OCI-LY7 (cell line): ENCODE data around the gene HSF2. TPM values are rescaled to one million over a fixed set of nuclear protein-coding genes. Genes with fewer than 3 reads are reported as not detected.

Source experiments
- BruUV-seq: library from RNA; stranded (reverse); fragments of 400-500 nt; replicated peaks from 2 replicates; lab custom pipeline; 2021; lab: Mats Ljungman, UMichigan
- CTCF ChIA-PET: fragments of 300-600 bp; sonication (Branson Sonifier 250); formaldehyde crosslinking; loops from one replicate; lab custom pipeline; 2022; ENCODE audit warnings: antibody characterized with exemption; ENCODE audit not compliant: unreplicated experiment; lab: Charles Lee
- POLR2A ChIA-PET: fragments of 300-600 bp; sonication (Branson Sonifier 250); formaldehyde crosslinking; loops from one replicate; lab custom pipeline; 2022; ENCODE audit warnings: antibody characterized with exemption; lab: Charles Lee
- DNase-seq: peaks from one replicate; pipeline ENCODE4 v3.0.0-alpha.2; 2015; ENCODE audit warnings: low spot score
- H2AFZ ChIP-seq: fragments of 200-600 bp; sonication (generic), shearing (Covaris generic); 2 replicates; pipeline ENCODE4 v1.6.1; 2014; ENCODE audit warnings: mild to moderate bottlenecking, antibody characterized with exemption, low read length, moderate library complexity
- H3K27ac ChIP-seq: fragments of 200-600 bp; sonication (generic); 2 replicates; pipeline ENCODE4 v1.5.1; 2014; ENCODE audit warnings: mixed run types, low read depth, mild to moderate bottlenecking, moderate library complexity, low read length, inconsistent platforms; ENCODE audit not compliant: poor library complexity, severe bottlenecking
- H3K36me3 ChIP-seq: fragments of 200-600 bp; sonication (generic); 2 replicates; pipeline ENCODE4 v1.6.1; 2014; ENCODE audit warnings: mild to moderate bottlenecking, antibody characterized with exemption, low read length, moderate library complexity, mixed read lengths; ENCODE audit not compliant: insufficient read depth
- H3K4me1 ChIP-seq: fragments of 200-600 bp; sonication (generic); 2 replicates; pipeline ENCODE4 v1.5.1; 2014; ENCODE audit warnings: mild to moderate bottlenecking, low read length; ENCODE audit not compliant: insufficient read depth, poor library complexity, severe bottlenecking
- H3K4me2 ChIP-seq: fragments of 200-600 bp; sonication (generic); 2 replicates; pipeline ENCODE4 v1.6.1; 2014; ENCODE audit warnings: mild to moderate bottlenecking, low read length
- H3K4me3 ChIP-seq: fragments of 200-600 bp; sonication (generic); 2 replicates; pipeline ENCODE4 v1.5.1; 2014; ENCODE audit warnings: mild to moderate bottlenecking, low read depth, low read length; ENCODE audit not compliant: poor library complexity, severe bottlenecking
- H3K79me2 ChIP-seq: fragments of 200-600 bp; sonication (generic); 2 replicates; pipeline ENCODE4 v1.6.1; 2016; ENCODE audit warnings: low read depth, mild to moderate bottlenecking, low read length, moderate library complexity, mixed read lengths; ENCODE audit not compliant: insufficient read depth
- H3K9me2 ChIP-seq: fragments of 200-600 bp; sonication (generic); 2 replicates; pipeline ENCODE4 v1.6.1; 2016; ENCODE audit warnings: mild to moderate bottlenecking, low read length, mixed read lengths; ENCODE audit not compliant: insufficient read depth
- H3K9me3 ChIP-seq: fragments of 200-600 bp; sonication (generic); 2 replicates; pipeline ENCODE4 v1.6.1; 2014; ENCODE audit warnings: mild to moderate bottlenecking, mixed run types, low read length, mixed read lengths
- H4K20me1 ChIP-seq: fragments of 200-600 bp; sonication (generic); 2 replicates; pipeline ENCODE4 v1.6.1; 2014; ENCODE audit warnings: mild to moderate bottlenecking, antibody characterized with exemption, low read length, moderate library complexity, mixed read lengths; ENCODE audit not compliant: insufficient read depth
- EZH2phosphoT487 ChIP-seq: fragments of 200-600 bp; sonication (generic); IDR thresholded peaks from 2 replicates; pipeline ENCODE4 v1.6.1; 2018; ENCODE audit warnings: low read depth, borderline replicate concordance, mild to moderate bottlenecking, mixed run types, antibody characterized with exemption, low read length, moderate library complexity, mixed read lengths
- intact Hi-C: fragments of 100-400 bp; cut with micrococcal nuclease; formaldehyde crosslinking; loops from one replicate; pipeline ENCODE4 v1.10.0; 2022; ENCODE audit not compliant: unreplicated experiment
- total RNA-seq, 2 experiments: library from RNA; depleted of rRNA in 1 of 2; stranded (reverse); fragments of >200 nt in 1 of 2; shearing (Covaris generic) in 1 of 2; gene quantifications; 2 replicates each; pipeline ENCODE4 v1.2.3, GENCODE V29; 2014 to 2022
- TF ChIP-seq, protein P1 (sequence below): fragments of 200-600 bp; sonication (generic); conservative IDR thresholded peaks from 2 replicates; pipeline ENCODE4 v1.5.1; 2014; ENCODE audit warnings: mild to moderate bottlenecking, antibody characterized with exemption, low read length, moderate library complexity, mixed read lengths

The HSF2 gene
- total RNA-seq, 2 experiments from 2014 or later, result 12.1 to 29.6 TPM

DNA sequence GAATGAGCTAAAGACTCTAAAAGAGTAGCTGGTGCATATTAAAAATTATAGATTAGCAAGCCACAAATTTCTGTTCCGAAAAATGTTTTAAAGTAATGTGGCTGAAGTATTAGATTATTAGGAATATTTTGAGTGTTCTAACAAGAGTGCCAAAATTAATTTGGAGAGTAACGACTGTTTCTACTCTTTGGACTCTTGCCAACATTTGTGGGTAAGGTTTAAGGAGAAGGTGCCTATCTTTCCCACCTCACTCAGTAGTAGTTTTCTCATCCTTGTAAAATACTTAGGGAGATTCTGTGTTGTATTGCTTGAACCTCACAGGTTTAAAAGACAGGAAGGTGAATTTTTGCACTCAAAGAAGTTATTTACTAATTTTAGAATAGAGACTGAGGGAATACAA, 5.0 kb downstream of the HSF2 start:
- no peak overlapping the region for H3K4me3 ChIP-seq
- CTCF ChIA-PET, result no interaction called here
- no TSS peak for BruUV-seq
- H3K9me2 ChIP-seq, result no peaks in the 10 kb centered on the region
- no peak overlapping the region for H3K27ac ChIP-seq
- H2AFZ ChIP-seq, result no peak overlapping the region
- H3K4me2 ChIP-seq, result no peak overlapping the region
- peaks cover 15% of the 10 kb centered on the region for H3K4me1 ChIP-seq
- no peaks in the 10 kb centered on the region; the same call in 1 of the 2 replicates for H3K9me3 ChIP-seq
- POLR2A ChIA-PET, result interaction anchor here (1.1 to 2.4 kb wide), 2 partner anchors 8 to 13 kb away, joined by 5 to 7 read pairs; no protein-coding TSS in a partner anchor
- H3K36me3 ChIP-seq, result peaks cover 40% of the 10 kb centered on the region
- TF ChIP-seq, protein P1, sequence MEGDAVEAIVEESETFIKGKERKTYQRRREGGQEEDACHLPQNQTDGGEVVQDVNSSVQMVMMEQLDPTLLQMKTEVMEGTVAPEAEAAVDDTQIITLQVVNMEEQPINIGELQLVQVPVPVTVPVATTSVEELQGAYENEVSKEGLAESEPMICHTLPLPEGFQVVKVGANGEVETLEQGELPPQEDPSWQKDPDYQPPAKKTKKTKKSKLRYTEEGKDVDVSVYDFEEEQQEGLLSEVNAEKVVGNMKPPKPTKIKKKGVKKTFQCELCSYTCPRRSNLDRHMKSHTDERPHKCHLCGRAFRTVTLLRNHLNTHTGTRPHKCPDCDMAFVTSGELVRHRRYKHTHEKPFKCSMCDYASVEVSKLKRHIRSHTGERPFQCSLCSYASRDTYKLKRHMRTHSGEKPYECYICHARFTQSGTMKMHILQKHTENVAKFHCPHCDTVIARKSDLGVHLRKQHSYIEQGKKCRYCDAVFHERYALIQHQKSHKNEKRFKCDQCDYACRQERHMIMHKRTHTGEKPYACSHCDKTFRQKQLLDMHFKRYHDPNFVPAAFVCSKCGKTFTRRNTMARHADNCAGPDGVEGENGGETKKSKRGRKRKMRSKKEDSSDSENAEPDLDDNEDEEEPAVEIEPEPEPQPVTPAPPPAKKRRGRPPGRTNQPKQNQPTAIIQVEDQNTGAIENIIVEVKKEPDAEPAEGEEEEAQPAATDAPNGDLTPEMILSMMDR, result no peak
- no peak for TF ChIP-seq EZH2phosphoT487
- intact Hi-C loops, result no loop called here
- H3K79me2 ChIP-seq, result peaks cover 95% of the 10 kb centered on the region
- H4K20me1 ChIP-seq, result peaks cover 30% of the 10 kb centered on the region
- no peak for DNase-seq

DNA sequence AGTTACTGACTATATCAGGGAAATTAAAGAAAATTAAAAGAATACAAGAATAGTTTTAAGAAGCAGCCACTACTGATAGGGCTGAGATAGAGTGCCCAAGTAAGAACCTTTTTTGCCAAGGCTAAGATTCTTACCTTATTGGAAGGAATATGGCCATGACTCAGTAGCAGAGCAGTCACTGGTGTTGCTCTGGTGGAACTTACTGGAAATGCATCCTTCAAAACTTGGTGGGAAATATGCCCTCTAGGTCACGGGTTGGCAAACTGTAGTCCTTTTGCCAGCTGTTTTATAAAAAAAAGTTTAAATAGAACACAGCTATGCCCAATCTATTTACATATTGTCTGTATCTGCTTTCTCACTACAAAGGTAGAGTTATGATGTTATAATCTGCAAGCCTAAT, 6.0 kb downstream of the HSF2 start:
- BruUV-seq, result no TSS peak
- ChIA-PET POLR2A (interaction anchor here (1.5 to 2.4 kb wide), 3 partner anchors 9 to 26 kb away, joined by 4 to 5 read pairs (median 4); no protein-coding TSS in a partner anchor), CTCF (interaction anchor here (0.6 kb wide), 1 partner anchor 652 kb away, joined by 3 read pairs; no protein-coding TSS in a partner anchor)
- TF ChIP-seq, protein P1, result no peak
- no peak for TF ChIP-seq EZH2phosphoT487
- no peak overlapping the region for H2AFZ ChIP-seq
- no peak overlapping the region for H3K4me3 ChIP-seq
- H3K79me2 ChIP-seq, result peaks cover 100% of the 10 kb centered on the region
- no peak overlapping the region for H3K4me2 ChIP-seq
- intact Hi-C loops, result no loop called here
- H3K9me3 ChIP-seq, result no peaks in the 10 kb centered on the region; the same call in 1 of the 2 replicates
- no peak for DNase-seq
- peaks cover 14% of the 10 kb centered on the region for H3K4me1 ChIP-seq
- no peak overlapping the region for H3K27ac ChIP-seq
- peaks cover 31% of the 10 kb centered on the region for H4K20me1 ChIP-seq
- H3K36me3 ChIP-seq, result peaks cover 40% of the 10 kb centered on the region
- H3K9me2 ChIP-seq, result no peaks in the 10 kb centered on the region

DNA sequence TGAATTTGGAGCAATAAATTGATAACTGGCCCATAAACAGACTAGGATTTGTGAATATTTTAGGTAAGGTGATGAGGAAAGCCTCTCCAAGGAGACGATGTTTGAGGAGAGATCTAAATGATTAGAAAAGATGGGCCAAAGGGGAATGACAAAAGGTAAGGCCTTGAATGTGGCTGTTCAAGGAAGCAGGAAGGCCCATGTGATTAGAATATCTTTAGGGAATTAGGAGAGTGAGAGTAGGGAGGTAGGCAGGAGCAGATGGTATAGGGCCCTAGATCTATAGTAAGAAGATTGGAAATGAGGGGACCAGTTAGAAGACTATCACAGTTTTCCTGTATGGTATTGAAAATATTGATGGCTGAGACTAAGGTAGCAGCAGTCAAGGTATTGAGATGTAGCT, 6.7 kb downstream of the HSF2 start:
- Histone ChIP-seq H3K4me3 (no peak overlapping the region), H3K4me1 (peaks cover 7% of the 10 kb centered on the region), H2AFZ (no peak overlapping the region), H3K9me2 (no peaks in the 10 kb centered on the region), H3K27ac (no peak overlapping the region), H3K36me3 (peaks cover 40% of the 10 kb centered on the region), H3K4me2 (no peak overlapping the region), H3K79me2 (peaks cover 100% of the 10 kb centered on the region), H3K9me3 (no peaks in the 10 kb centered on the region; the same call in 1 of the 2 replicates), H4K20me1 (peaks cover 23% of the 10 kb centered on the region)
- intact Hi-C loops, result no loop called here
- ChIA-PET CTCF (no interaction called here), POLR2A (interaction anchor here (1.2 to 2.4 kb wide), 4 partner anchors 10 to 25 kb away, joined by 4 to 5 read pairs (median 4); no protein-coding TSS in a partner anchor)
- TF ChIP-seq, protein P1, result no peak
- no peak for TF ChIP-seq EZH2phosphoT487
- BruUV-seq, result no TSS peak
- no peak for DNase-seq
